Stimulated activated CD4-positive, alpha-beta T cell treated with anti-CD3 and anti-CD28 coated beads, Interleukin-1b, Interleukin-23, amount 100 ng/mL, for 4 hours (primary cell): Measurements from ENCODE around the gene DHX30.
"Not testable (repeated sequence)": the region's sequence is repeated elsewhere in the genome, so short reads cannot be mapped to it uniquely, and the experiment has no call there.

Source experiments
- DNase-seq, 2 donors: peaks; one replicate each; pipeline ENCODE4 v3.0.0-alpha.2; 2020; ENCODE audit warnings: low read depth in 2 of 2

Gene DHX30, protein sequence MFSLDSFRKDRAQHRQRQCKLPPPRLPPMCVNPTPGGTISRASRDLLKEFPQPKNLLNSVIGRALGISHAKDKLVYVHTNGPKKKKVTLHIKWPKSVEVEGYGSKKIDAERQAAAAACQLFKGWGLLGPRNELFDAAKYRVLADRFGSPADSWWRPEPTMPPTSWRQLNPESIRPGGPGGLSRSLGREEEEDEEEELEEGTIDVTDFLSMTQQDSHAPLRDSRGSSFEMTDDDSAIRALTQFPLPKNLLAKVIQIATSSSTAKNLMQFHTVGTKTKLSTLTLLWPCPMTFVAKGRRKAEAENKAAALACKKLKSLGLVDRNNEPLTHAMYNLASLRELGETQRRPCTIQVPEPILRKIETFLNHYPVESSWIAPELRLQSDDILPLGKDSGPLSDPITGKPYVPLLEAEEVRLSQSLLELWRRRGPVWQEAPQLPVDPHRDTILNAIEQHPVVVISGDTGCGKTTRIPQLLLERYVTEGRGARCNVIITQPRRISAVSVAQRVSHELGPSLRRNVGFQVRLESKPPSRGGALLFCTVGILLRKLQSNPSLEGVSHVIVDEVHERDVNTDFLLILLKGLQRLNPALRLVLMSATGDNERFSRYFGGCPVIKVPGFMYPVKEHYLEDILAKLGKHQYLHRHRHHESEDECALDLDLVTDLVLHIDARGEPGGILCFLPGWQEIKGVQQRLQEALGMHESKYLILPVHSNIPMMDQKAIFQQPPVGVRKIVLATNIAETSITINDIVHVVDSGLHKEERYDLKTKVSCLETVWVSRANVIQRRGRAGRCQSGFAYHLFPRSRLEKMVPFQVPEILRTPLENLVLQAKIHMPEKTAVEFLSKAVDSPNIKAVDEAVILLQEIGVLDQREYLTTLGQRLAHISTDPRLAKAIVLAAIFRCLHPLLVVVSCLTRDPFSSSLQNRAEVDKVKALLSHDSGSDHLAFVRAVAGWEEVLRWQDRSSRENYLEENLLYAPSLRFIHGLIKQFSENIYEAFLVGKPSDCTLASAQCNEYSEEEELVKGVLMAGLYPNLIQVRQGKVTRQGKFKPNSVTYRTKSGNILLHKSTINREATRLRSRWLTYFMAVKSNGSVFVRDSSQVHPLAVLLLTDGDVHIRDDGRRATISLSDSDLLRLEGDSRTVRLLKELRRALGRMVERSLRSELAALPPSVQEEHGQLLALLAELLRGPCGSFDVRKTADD

DNA sequence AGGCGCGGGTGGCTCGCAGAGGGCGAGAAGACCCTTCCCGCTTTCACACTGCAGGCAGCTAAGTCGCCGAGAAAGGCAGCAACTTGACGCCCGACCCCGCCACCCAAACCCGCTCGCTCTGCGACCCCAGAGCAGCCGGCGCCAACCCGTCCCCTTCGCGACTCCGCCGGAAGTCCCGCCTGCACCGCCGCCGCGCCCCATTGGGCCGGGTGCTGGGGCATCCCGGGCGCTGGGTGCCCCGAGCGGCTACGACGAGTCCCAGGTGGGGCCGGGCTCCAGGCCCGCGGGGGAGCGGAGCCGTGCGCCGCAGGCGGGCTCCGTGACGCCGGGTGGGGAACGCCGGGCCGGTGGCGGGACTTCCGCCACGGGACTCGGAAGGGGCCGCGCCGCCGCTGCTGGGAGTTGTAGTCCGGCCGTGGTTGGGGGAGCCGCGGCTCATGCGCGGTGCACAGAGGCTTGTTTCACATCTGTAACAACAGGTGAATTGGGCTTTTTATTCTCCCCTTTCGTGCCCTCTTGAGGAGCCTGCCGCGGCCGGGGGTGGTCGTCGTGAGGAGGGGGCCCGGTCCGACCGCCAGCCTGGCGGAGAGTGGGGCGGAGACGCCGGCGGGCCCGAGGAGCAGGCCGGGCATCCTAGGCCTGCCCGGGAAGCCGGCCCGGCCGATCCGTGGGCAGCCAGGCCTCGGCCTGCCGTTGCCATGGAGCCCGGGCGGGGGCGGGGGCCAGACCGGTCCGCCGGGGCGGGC, at the start of gene DHX30:
TSS of gene DHX30 (plus strand) at position 405 of the 746 bp plus-strand sequence. CDS start 7,546 bp downstream, outside the sequence.
- DNase-seq = peak; percentile 74 to 82

DNA sequence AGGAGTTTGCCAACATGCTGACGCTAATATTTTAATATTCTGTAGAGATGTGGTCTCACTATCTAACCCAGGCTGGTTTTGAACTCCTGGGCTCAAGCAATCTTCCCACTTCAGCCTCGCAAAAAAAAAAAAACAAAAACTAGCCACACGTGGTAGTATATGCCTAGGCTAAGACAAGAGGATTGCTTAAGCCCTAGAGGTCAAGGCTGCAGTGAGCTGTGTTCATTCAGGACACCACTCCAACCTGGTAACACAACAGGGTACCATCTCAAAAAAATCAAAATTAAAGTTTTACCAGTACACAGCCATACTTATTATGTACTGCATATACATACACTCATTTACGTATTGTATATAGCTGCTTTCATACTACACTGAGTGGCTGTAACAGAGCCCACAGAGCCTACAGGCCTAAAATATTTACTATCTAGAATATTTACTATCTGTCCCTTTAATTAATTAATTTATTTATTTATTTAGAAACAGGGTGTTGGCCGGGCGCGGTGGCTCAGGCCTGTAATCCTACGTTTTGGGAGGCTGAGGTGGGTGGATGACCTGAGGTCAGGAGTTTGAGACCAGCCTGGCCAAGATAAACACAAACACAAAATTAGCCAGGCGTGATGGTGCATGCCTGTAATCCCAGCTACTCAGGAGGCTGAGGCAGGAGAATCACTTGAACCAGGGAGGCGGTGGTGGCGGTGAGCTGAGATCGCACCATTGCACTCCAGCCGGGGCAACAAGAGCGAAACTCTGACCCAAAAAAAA, 44.5 kb upstream of the DHX30 start:
- DNase-seq = no peak

DNA sequence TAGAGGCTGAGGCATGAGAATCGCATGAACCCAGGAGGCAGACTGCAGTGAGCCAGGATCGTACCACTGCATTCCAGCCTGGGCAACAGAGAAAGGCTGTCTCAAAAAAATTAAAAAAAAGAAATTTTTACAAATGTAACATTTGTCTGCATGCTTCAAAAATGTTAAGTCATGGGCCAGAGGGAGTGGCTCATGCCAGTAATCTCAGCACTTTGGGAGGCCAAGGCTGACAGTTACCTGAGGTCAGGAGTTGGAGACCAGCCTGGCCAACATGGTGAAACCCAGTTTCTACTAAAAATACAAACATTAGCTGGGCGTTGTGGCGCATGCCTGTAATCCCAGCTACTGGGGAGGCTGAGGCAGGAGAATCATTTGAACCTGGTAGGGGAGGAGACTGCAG, 42.7 kb upstream of the DHX30 start:
- DNase-seq = not testable (repeated sequence)

DNA sequence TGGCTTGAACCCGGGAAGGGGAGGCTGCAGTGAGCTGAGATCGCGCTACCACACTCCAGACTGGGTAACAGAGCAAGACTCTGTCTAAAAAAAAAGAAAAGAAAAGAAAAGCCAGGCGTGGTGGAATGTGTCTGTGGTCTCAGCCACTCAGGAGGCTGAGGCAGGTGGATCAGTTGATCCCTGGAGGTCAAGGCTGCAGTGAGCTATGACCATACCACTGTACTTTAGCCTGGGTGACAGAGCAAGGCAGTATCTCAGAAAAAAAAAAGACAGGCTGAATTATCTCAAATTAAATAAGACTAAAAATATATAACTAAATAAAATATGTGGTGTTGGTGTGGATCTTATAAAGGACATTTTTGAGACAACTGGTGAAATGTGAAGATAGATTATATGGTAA, 41.9 kb upstream of the DHX30 start:
- DNase-seq = no peak

DNA sequence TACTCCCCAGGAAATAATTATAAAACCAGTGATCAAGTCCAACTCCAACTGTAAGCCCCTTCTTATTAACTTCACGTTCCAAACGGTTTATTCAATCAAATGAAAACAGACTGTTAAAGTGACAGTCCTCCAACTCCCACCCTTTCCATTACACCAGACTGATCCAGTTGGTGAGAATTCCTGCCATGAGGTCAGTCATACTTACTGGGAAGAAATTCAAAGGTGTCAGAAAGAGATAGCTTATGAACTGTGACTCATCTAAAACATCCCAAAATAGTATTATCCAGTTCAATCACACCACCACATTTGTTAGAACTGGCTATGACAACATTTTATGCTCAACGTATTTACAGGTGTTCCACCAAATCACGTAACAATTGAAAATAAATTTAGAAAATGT, 40.7 kb upstream of the DHX30 start:
- no peak for DNase-seq

DNA sequence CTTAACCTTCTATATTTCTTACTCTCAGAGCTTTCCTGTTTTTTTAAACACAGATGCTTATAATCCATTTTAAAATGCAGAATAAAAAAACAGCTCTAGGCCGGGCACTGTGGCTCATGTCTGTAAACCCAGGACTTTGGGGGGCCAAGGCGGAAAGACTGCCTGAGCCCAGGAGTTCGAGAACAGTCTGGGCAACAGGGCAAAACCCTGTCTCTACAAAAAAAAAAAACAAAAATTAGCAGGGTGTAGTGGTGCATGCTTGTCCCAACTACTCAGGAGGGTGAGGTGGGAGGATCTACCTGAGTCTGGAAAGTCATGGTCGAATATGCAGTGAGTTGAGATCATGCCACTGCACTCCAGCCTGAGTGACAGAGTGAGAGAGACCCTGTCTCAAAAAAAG, 36.8 kb upstream of the DHX30 start:
- DNase-seq = no peak

DNA sequence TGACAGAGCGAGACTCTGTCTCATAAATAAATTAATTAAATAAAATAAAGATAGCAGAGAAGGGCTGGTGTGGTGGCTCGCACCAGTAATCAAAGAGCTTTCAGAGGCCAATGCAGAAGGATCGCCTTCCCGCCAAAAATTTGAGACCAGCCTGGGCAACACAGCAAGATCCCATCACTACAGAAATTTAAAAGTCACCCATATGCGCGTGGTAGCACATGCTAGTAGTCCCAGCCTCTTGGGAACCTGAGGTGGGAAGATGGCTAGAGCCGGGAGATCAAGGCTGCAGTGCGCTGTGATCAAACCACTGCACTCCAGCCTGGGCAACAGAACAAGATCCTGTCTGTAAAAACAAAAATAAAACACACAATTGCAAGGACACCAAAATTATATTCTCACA, 30.9 kb upstream of the DHX30 start:
- no peak for DNase-seq

DNA sequence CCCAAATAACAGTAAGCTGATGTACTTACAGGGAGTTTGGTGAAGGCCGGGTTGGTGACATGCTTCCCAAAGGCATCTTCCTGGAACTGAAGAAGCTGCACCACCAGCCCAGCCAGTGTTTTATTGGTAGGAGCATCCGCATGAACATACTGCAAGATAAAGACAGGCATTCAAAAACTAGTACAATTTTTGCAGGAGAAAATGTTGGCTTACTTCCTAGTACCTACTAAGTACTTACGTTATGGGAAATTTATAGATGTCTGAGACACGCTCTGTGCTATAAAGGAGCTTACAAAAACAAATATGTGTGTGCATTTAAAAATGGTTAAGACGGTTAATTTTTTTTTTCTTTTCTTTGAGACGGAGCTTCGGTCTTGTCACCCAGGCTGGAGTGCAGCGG, 30.1 kb upstream of the DHX30 start:
- DNase-seq = no peak

DNA sequence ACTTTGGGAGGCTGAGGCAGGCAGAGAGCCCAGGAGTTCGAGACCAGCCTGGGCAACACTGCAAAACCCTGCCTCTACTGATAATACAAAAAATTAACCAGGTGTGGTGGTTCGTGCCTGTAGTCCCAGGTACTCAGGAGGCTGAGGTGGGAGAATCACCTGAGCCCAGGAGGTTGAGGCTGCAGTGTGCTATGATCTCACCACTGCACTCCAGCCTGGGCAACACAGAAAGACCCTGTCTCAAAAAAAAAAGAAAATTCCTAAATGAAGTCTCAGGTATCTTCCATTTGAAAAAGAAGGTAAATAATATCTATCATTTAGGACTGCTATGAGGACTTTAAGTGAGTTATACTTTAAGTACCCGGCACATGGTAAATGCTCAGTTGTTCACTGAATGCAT, 24.2 kb upstream of the DHX30 start:
- DNase-seq = no peak

DNA sequence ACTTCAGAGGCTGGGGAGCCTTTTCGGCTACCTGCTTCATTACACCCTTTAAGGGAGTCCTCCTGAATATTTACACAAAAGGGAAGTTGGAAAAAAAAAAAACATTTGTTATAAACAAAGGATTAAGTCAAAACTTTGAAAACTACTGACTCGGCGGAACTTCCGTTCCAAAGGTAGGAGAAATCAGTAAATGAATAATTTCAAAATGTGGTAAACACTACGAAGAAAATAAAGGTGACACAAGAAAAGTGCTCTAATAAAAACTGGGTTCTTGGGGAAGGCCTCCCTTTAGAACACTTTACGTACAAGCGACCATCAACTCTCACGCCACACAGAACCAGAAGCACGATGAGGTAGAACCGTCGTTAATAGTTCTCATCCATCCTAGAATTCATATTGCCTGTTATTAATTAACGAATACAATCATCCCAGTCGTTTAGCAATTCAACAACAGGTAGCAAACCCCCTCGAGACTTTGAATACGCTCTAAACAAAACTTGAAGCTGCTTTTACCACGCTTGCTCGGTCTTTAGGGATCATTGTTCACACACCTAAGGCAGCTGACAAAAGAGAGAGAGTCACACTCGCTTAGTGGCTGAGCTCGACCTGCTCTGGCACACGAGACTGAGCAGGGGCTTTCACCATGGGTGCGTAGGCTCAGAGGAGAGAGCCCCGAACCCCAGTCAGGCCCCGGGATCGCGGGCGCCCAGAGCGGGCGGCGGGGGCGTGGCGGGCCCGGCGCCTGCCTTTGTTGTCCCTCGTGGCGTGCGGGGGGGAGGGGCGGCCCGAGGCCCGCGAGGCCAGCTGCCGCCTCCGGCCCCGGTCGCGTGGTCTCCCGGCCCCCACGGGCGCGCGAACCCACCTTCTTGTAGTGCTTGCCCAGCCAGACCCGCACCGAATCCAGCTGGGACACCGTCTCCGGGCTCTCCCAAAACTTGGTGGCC, 21.9 kb upstream of the DHX30 start:
- peak; percentile 53 to 64 for DNase-seq

DNA sequence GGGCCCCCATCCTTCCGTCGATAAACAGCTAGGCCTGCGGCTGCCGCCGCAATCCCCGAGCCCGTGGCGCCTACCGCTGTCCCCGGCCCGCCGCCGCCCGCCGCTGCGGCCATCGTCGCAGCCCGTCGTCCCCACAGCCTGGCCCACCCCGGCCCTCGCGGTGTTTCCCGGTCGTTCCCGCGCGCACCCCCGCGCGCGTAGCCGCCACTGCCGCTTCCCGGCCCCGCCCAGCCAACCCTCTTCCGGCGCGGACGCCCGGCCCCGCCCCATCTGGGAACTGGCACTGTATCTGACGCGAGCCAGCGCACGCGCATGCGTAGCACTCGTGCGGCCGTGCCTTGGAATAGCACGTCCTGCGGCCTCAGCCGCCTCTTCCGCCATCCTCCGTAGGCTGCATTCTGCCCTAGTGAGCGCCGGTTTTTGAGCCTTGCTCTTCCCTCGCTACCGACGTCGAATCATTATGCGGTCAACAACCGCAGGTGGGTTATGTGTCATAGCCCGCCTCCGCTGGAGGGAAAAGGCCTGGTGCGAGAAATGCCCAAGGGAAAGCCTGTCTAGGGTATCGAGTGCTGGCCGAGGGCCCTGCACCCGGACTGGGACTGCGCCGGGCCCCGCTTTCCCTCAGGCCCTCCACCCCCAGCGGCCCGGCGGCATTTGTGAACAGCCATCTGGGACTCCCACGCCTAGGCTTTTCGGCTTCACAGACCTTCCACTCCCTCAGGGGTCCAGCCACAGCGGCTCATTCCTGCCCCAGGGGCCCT, 21.1 kb upstream of the DHX30 start, which contains the start of gene SMARCC1:
TSS of gene SMARCC1 (minus strand) at position 209 of the 761 bp plus-strand sequence. CDS start at position 113, 96 bp downstream.
- DNase-seq = peak; percentile 90 to 93

DNA sequence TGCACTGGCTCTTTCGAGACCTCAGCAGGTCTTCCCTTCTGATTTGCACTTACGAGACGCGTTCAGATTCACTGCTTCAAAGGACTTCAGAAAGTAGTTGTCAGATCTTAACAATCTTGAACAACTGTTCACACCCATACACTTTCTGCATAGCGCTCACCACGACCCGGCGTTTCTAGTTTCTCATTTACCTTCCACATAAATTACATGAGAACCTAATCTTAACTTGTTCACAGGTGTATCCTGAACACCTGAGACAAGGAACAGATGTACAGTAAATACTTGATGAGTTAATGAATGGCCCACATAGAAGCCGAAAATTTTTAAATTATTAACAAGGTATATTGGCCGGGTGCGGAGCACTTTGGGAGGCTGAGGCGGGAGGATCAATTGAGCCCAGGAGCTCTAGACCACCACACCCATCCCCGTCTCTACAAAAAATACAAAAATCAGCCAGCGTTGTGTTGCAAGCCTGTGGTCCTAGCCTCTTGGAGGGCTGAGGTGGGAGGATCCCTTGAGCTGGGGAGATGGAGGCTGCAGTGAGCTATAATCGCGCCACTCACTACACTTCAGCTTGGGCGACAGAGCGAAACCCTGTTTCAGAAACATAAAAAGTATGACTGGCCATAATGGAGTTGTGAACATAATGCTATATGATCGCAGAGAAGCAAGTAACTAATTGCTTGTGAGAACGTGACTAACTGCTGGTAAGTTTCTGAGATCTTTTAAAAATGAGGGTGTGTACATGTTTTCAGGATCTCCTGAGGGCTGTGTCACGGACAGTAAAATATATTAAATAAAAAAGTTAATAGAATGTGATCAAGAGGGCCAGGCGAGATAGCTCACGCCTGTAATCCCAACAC, 20.3 kb upstream of the DHX30 start:
- DNase-seq = no peak

DNA sequence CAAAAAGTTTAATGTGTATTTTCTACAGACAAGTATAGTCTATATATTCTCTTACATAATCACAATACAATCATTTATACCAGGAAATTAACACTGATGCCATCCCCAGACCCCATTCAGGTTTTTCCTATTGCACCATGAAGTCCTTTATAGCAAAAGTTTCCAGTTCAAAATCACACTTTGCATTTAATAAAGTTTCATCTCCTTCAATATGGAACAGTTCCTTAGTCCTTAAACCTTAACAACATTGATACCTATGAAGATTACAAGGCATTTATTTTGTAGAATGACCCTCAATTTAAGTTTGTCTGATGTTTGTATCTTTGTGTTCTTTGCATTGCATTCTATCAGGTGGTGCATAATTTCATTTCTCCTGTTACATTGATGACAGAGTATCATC, 19.3 kb upstream of the DHX30 start:
- no peak for DNase-seq

DNA sequence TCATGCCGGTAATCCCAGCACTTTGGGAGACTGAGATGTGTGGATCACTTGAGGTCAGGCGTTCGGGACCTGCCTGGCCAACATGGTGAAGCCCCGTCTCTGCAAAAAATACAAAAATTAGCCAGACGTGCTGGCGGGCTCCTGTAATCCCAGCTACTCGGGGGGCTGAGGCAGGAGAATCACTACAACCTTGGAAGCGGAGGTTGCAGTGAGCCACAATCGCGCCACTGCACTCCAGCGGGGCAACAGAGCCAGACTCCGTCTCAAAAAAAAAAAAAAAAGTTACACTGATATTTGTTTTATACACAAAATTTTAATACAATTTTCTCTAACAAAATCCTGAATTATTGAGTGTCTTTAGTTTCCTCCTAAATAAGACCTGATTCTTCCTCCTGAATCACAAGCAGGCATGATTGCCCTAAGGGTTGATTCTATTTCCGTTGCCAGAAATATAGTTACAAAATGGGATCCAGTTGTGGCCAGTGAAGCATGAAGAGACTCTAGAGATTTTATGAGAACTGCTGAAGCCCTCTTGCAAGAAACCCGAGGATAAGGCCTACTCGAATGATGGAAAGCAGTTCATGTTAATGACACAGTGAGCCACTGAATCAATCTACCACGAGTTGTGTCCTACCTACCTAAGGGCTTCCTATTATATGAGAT, 11.6 kb upstream of the DHX30 start:
- DNase-seq = no peak

DNA sequence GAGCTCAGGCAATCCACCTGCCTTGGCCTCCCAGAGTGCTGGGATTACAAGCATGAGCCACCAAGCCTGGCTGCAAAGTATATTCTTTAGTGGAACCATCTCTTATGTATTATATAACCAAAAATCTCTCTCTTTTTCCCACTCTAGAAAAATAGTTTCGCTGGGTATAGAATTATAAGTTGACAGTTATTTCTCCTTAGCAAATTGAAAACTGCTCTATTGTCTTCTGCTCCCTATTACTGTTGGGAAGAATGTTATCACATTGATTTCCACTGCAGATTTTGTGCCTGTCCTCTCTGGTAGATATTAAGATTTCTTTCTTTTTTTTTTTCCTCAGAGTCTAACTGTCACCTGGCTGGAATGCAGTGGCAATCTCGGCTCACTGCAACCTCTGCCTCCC, 10.2 kb upstream of the DHX30 start:
- no peak for DNase-seq

DNA sequence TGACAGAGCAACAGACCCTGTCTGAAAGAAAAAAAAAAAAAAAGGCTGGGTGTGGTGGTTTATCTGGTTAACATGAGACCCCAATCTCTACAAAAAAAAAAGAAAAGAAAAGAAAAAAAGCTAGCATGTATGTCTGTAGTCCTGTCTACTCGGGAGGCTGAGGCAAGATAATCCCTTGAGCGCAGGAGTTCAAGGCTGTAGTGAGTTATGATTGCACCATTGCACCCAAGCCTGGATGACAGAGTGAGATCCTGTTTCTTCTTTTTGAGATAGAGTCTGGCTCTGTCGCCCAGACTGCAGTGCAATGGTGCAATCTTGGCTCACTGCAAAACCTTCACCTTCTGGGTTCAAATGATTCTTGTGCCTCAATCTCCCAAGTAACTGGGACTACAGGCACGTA, 8.4 kb upstream of the DHX30 start:
- DNase-seq = no peak

DNA sequence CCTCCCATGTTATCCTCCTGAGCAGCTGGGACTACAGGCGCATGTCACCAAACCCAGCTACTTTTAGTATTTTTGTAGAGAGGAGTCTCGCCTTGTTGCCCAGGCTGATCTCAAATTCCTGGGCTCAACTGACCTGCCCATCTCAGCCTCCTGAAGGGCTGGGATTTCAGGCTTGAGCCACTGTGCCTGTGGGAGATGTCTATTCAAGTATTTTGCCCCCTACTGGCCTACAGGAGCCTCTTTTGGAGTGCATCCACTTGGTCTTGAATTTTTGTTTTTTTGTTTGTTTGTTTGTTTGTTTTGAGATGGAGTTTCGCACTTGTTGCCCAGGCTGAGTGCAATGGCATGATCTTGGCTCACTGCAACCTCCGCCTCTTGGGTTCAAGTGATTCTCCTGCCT, 3.2 kb upstream of the DHX30 start:
- no peak for DNase-seq
